PC-3 (cell line): Measurements from ENCODE around the gene LIX1L. TPM values are rescaled to one million over a fixed set of nuclear protein-coding genes. Genes with fewer than 3 reads are reported as not detected.

ENCODE experiments used
- ATAC-seq: fragments of 200-7000 bp; cut with Tn5 transposase; 2 replicates; pipeline ENCODE4 v1.9.1; 2020; ENCODE audit warnings: mild to moderate bottlenecking, moderate library complexity
- BruUV-seq: library from RNA; stranded (reverse); fragments of 400-500 nt; replicated peaks from 2 replicates; lab custom pipeline; 2021; lab: Mats Ljungman, UMichigan
- CTCF ChIA-PET: fragments of 300-600 bp; sonication (Branson Sonifier 250); formaldehyde crosslinking; loops from one replicate; lab custom pipeline; 2022; ENCODE audit warnings: antibody characterized with exemption; lab: Charles Lee
- POLR2A ChIA-PET: fragments of 300-600 bp; sonication (Branson Sonifier 250); formaldehyde crosslinking; loops from one replicate; lab custom pipeline; 2022; ENCODE audit warnings: antibody characterized with exemption; ENCODE audit not compliant: unreplicated experiment; lab: Charles Lee
- DNase-seq: peaks from one replicate; pipeline ENCODE4 v3.0.0-alpha.2; 2015
- H2AFZ ChIP-seq: fragments of 300-600 bp; sonication (generic); 2 replicates; pipeline ENCODE4 v1.6.0; 2016; ENCODE audit warnings: antibody characterized with exemption, low read length
- H3F3A ChIP-seq: fragments of 300-600 bp; sonication (generic); one replicate; pipeline ENCODE4 v1.6.0; 2017; ENCODE audit warnings: antibody characterized with exemption, low read length, control low read depth, mild to moderate bottlenecking; ENCODE audit not compliant: unreplicated experiment
- H3K27ac ChIP-seq: fragments of 300-600 bp; sonication (generic); 2 replicates; pipeline ENCODE4 v1.5.1; 2016; ENCODE audit warnings: mild to moderate bottlenecking, low read length
- H3K27me3 ChIP-seq: fragments of 300-600 bp; sonication (generic); 2 replicates; pipeline ENCODE4 v1.6.1; 2016; ENCODE audit warnings: low read length, mixed read lengths
- H3K36me3 ChIP-seq: fragments of 300-600 bp; sonication (generic); 2 replicates; pipeline ENCODE4 v1.6.1; 2016; ENCODE audit warnings: low read depth, mixed run types, low read length, mixed read lengths
- H3K4me1 ChIP-seq: fragments of 300-600 bp; sonication (generic); 2 replicates; pipeline ENCODE4 v1.5.1; 2016; ENCODE audit warnings: low read length; ENCODE audit not compliant: insufficient read depth
- H3K4me2 ChIP-seq: fragments of 300-600 bp; sonication (generic); 2 replicates; pipeline ENCODE4 v1.6.0; 2016; ENCODE audit warnings: low read length
- H3K4me3 ChIP-seq: fragments of 300-600 bp; sonication (generic); 2 replicates; pipeline ENCODE4 v1.5.1; 2016; ENCODE audit warnings: mild to moderate bottlenecking, low read length, mixed read lengths
- H3K79me2 ChIP-seq: fragments of 300-600 bp; sonication (generic); 2 replicates; pipeline ENCODE4 v1.6.1; 2017; ENCODE audit warnings: low read length, mixed read lengths
- H3K9ac ChIP-seq: fragments of 300-600 bp; sonication (generic); 2 replicates; pipeline ENCODE4 v1.6.0; 2016; ENCODE audit warnings: mild to moderate bottlenecking, low read length
- H3K9me2 ChIP-seq: fragments of 300-600 bp; sonication (generic); replicated peaks from 2 replicates; pipeline ENCODE4 v1.6.1; 2016; ENCODE audit warnings: mixed run types, low read length, mixed read lengths
- H3K9me3 ChIP-seq: fragments of 300-600 bp; sonication (generic); 2 replicates; pipeline ENCODE4 v1.6.1; 2016; ENCODE audit warnings: low read length, mixed read lengths
- H4K20me1 ChIP-seq: fragments of 300-600 bp; sonication (generic); 2 replicates; pipeline ENCODE4 v1.6.1; 2016; ENCODE audit warnings: low read length, mixed read lengths
- EZH2 ChIP-seq: fragments of 300-600 bp; sonication (generic); IDR thresholded peaks from one replicate; pipeline ENCODE4 v1.6.1; 2017; ENCODE audit warnings: antibody characterized with exemption, mild to moderate bottlenecking, low read length; ENCODE audit not compliant: unreplicated experiment
- EZH2phosphoT487 ChIP-seq: fragments of 300-600 bp; sonication (generic); IDR thresholded peaks from 2 replicates; pipeline ENCODE4 v1.6.1; 2018; ENCODE audit warnings: mild to moderate bottlenecking, antibody characterized with exemption, low read length, borderline replicate concordance
- intact Hi-C: fragments of 100-400 bp; cut with micrococcal nuclease; formaldehyde crosslinking; loops from 2 replicates; pipeline ENCODE4 v1.9.0; 2023
- total RNA-seq: library from RNA; depleted of rRNA; stranded (reverse); fragments of >200 nt; gene quantifications from 2 replicates; pipeline ENCODE4 v1.2.3, GENCODE V29; 2014
- TF ChIP-seq, protein P1 (sequence below): fragments of 300-600 bp; sonication (generic); conservative IDR thresholded peaks from 2 replicates; pipeline ENCODE4 v1.5.1; 2017; ENCODE audit warnings: antibody characterized with exemption, low read depth, mild to moderate bottlenecking, low read length

The LIX1L gene
- total RNA-seq, 1 experiment from 2014 or later = 12.5 TPM

DNA sequence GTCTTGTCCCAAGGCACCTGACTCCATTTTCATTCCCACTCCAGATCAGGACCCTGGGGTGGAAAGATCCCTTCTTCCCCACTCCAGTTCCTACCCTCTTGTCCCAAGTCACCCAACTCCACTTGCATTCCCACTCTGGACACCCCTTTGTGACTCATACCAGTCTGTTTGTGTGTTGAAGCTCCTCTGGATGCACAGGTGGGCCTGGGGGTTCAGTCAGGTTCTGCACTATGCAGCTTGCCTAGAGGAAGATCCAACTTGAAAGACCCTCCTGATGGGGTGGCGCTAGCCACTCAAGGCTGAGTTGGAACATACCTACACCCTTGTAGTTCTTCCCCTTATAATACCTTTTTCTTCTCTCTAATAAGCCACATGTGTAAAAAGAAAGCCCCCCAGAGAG, 62.3 kb downstream of the LIX1L start:
- H2AFZ ChIP-seq = no peak overlapping the region
- CTCF ChIA-PET = no interaction called here
- H3K79me2 ChIP-seq = no peaks in the 10 kb centered on the region
- no peak overlapping the region for H3K4me3 ChIP-seq
- no peaks in the 10 kb centered on the region for H3K9me2 ChIP-seq
- H3F3A ChIP-seq = peaks cover 9% of the 10 kb centered on the region
- H3K9ac ChIP-seq = no peak overlapping the region
- POLR2A ChIA-PET = no interaction called here
- BruUV-seq = no TSS peak
- DNase-seq (no peak), ATAC-seq (no peak)
- H3K4me2 ChIP-seq = no peak overlapping the region
- no peaks in the 10 kb centered on the region for H4K20me1 ChIP-seq
- TF ChIP-seq EZH2phosphoT487 (no peak), EZH2 (no peak)
- TF ChIP-seq, protein P1, sequence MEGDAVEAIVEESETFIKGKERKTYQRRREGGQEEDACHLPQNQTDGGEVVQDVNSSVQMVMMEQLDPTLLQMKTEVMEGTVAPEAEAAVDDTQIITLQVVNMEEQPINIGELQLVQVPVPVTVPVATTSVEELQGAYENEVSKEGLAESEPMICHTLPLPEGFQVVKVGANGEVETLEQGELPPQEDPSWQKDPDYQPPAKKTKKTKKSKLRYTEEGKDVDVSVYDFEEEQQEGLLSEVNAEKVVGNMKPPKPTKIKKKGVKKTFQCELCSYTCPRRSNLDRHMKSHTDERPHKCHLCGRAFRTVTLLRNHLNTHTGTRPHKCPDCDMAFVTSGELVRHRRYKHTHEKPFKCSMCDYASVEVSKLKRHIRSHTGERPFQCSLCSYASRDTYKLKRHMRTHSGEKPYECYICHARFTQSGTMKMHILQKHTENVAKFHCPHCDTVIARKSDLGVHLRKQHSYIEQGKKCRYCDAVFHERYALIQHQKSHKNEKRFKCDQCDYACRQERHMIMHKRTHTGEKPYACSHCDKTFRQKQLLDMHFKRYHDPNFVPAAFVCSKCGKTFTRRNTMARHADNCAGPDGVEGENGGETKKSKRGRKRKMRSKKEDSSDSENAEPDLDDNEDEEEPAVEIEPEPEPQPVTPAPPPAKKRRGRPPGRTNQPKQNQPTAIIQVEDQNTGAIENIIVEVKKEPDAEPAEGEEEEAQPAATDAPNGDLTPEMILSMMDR = no peak
- H3K9me3 ChIP-seq = no peaks in the 10 kb centered on the region
- H3K27ac ChIP-seq = no peak overlapping the region
- no peaks in the 10 kb centered on the region for H3K27me3 ChIP-seq
- H3K36me3 ChIP-seq = no peaks in the 10 kb centered on the region
- intact Hi-C loops = no loop called here
- peaks cover 26% of the 10 kb centered on the region for H3K4me1 ChIP-seq

- Histone ChIP-seq H3K4me2 (peak overlapping the region; percentile 75; the same call in 1 of the 2 replicates), H3K79me2 (no peaks in the 10 kb centered on the region), H3K27ac (peak overlapping the region; percentile 95), H3K9me3 (no peaks in the 10 kb centered on the region), H3K27me3 (no peaks in the 10 kb centered on the region), H3K9me2 (no peaks in the 10 kb centered on the region), H3K36me3 (no peaks in the 10 kb centered on the region), H3K4me1 (peaks cover 36% of the 10 kb centered on the region), H3K4me3 (no peak overlapping the region), H2AFZ (no peak overlapping the region), H4K20me1 (no peaks in the 10 kb centered on the region), H3F3A (peaks cover 10% of the 10 kb centered on the region), H3K9ac (peak overlapping the region; percentile 74; the same call in 1 of the 2 replicates)
- ATAC-seq = no peak
- intact Hi-C loops = no loop called here
- ChIA-PET CTCF (interaction anchor here (1.1 to 2.4 kb wide), 2 partner anchors 18 to 86 kb away, joined by 7 to 18 read pairs; no protein-coding TSS in a partner anchor), POLR2A (interaction anchor here (0.6 kb wide), 1 partner anchor 15 kb away, joined by 4 read pairs; no protein-coding TSS in a partner anchor)
- no peak for DNase-seq
- no TSS peak for BruUV-seq
- TF ChIP-seq, protein P1 = no peak
- TF ChIP-seq EZH2 (no peak), EZH2phosphoT487 (no peak)
Observed at GRCh38 chr1:145893306-145894055, 64.3 kb downstream of the LIX1L start.
